ENCODE measurements around the gene TOMM5. TPM values are rescaled to one million over a fixed set of nuclear protein-coding genes. Genes with fewer than 3 reads are reported as not detected.

TOMM5 gene
- total and polyA plus RNA-seq, 2 of the 4 experiments (the other 2 are of a cell fraction): 159 to 206 TPM

GRCh38 chr9:37625036-37625757 is 32.8 kb upstream of the TOMM5 start:
- ATAC-seq (ENCODE audit: low read depth) (no peak), DNase-seq (no peak)
- no peak overlapping the region for H2AK5ac ChIP-seq (ENCODE audit: low read depth, low read length)
- H3K27ac ChIP-seq (ENCODE audit: insufficient read depth, low read length): no peak overlapping the region
- H3K4me2 ChIP-seq (ENCODE audit: low read depth, low read length): no peak overlapping the region
- H2AK9ac ChIP-seq (replicated peaks; ENCODE audit: low read depth, low read length, poor library complexity): no peak overlapping the region
- no peaks in the 10 kb centered on the region for H3K9me1 ChIP-seq (ENCODE audit: insufficient read depth, low read length)
- ChIA-PET CTCF (interaction anchor here (0.6 kb wide), 1 partner anchor 289 kb away, joined by 3 read pairs; no protein-coding TSS in a partner anchor), POLR2A (ENCODE audit: unreplicated experiment) (no interaction called here)
- dilution Hi-C loops (cut with HindIII; ENCODE audit: low sequenced_read_pairs, unreplicated experiment) (no loop called here), in situ Hi-C loops (cut with MboI; ENCODE audit: low sequenced_read_pairs) (no loop called here), intact Hi-C loops (cut with micrococcal nuclease) (no loop called here)
- BruUV-seq (replicated peaks): no TSS peak
- H3K14ac ChIP-seq (replicated peaks; ENCODE audit: low read depth, low read length): no peak overlapping the region
- H2BK5ac ChIP-seq (ENCODE audit: low read depth, low read length, poor library complexity, severe bottlenecking): no peak overlapping the region
- no peak overlapping the region for H4K8ac ChIP-seq (ENCODE audit: low read depth in 2 of 2, low read length in 2 of 2)
- no peak overlapping the region for H4K5ac ChIP-seq (ENCODE audit: low read depth, low read length)
- H2BK20ac ChIP-seq (ENCODE audit: low read depth, low read length): no peak overlapping the region
- H3K36me3 ChIP-seq (ENCODE audit: control insufficient read depth, insufficient read depth, low read length): no peaks in the 10 kb centered on the region
- H3K9ac ChIP-seq (ENCODE audit: low read depth, low read length): no peak overlapping the region
- TF ChIP-seq CHD1 (IDR thresholded peaks at IDR 0.05; ENCODE audit: low read depth, low read length) (no peak), MXI1 (IDR thresholded peaks at IDR 0.05; ENCODE audit: borderline replicate concordance, low read depth, low read length) (no peak), CEBPB (IDR thresholded peaks at IDR 0.05; ENCODE audit: low read depth, low read length) (no peak), FOS (IDR thresholded peaks at IDR 0.05; ENCODE audit: low read depth, low read length) (no peak)
- peaks cover 9% of the 10 kb centered on the region for H3K27me3 ChIP-seq (ENCODE audit: control insufficient read depth, insufficient read depth, low read length)
- H2AFZ ChIP-seq (replicated peaks; ENCODE audit: low read length, poor library complexity): no peak overlapping the region
- no peak overlapping the region for H3K18ac ChIP-seq (ENCODE audit: low read depth, low read length)
- no peak overlapping the region for H3K56ac ChIP-seq (ENCODE audit: extremely low read depth, insufficient read depth, low read length)
- no peak overlapping the region for H3K4ac ChIP-seq (ENCODE audit: low read depth, low read length)
- no peaks in the 10 kb centered on the region for H4K20me1 ChIP-seq (ENCODE audit: insufficient read depth, low read length)
- no peak overlapping the region for H3K4me3 ChIP-seq (ENCODE audit: insufficient read depth, low read depth, low read length)
- no peak overlapping the region for H3K23ac ChIP-seq (ENCODE audit: low read depth, low read length)
- H3K9me3 ChIP-seq (ENCODE audit: control insufficient read depth, insufficient read depth, low read length): no peaks in the 10 kb centered on the region
- WGBS, 2 experiments (ENCODE audit: extremely low coverage in 2 of 2, insufficient read length in 1 of 2): 81% methylated on average over 5 of the region's 5 CpGs; no CpG with 5 or more reads in 1 of the 2 experiments
- H3K4me1 ChIP-seq (ENCODE audit: control insufficient read depth, insufficient read depth, low read length): peaks cover 2% of the 10 kb centered on the region
- H2BK120ac ChIP-seq (ENCODE audit: low read depth, low read length): no peak overlapping the region
- no peaks in the 10 kb centered on the region for H3K79me1 ChIP-seq (ENCODE audit: low read depth in 1 of 2, low read length in 2 of 2)
- no peak overlapping the region for H4K91ac ChIP-seq (ENCODE audit: insufficient read depth, low read depth, low read length)
- no peak overlapping the region for H2BK15ac ChIP-seq (ENCODE audit: low read depth, low read length)
